Urothelium cell line (cell line): ENCODE data around the gene FPR2.
"Not testable (repeated sequence)": the region's sequence is repeated elsewhere in the genome, so short reads cannot be mapped to it uniquely, and the experiment has no call there.

ENCODE experiments used
- DNase-seq: peaks from one replicate; pipeline ENCODE4 v3.0.0; 2011; ENCODE audit warnings: low spot score, mixed read lengths
- FAIRE-seq: peaks from 2 replicates; lab custom pipeline; 2011; peaks lifted over from hg19 to GRCh38; lab: Jason Lieb, UNC

The FPR2 gene

DNA sequence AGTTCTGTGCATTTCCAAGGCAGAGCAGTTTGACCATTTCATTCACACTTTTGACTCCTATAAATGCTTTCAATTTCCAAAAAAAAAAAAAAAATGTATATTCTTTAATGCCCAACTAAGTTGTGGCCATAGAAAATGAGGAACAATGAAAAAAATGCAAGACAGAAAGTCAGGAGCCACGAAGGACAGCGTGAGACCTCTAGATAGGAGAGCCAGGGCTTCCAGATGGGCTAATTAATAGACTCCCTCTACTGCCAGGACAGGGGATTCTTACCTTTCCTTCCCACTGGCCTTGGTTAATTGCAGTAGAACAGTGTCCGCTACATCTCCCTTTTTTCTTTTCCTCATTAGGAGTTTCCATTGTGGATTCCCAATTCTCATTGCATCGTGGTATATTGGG lies 42.5 kb downstream of the FPR2 start:
- no peak for FAIRE-seq
- DNase-seq: no peak

GRCh38 chr19:51803967-51804366 lies 43.0 kb downstream of the FPR2 start:
- FAIRE-seq (no peak), DNase-seq (no peak)

- not testable (repeated sequence) for FAIRE-seq, DNase-seq
Observed at GRCh38 chr19:51804789-51805188, 43.8 kb downstream of the FPR2 start.

- FAIRE-seq, DNase-seq: not testable (repeated sequence)
Observed at GRCh38 chr19:51805396-51805795, 44.4 kb downstream of the FPR2 start.

- FAIRE-seq, DNase-seq: not testable (repeated sequence)
Observed at GRCh38 chr19:51806571-51806970, 45.6 kb downstream of the FPR2 start.

DNA sequence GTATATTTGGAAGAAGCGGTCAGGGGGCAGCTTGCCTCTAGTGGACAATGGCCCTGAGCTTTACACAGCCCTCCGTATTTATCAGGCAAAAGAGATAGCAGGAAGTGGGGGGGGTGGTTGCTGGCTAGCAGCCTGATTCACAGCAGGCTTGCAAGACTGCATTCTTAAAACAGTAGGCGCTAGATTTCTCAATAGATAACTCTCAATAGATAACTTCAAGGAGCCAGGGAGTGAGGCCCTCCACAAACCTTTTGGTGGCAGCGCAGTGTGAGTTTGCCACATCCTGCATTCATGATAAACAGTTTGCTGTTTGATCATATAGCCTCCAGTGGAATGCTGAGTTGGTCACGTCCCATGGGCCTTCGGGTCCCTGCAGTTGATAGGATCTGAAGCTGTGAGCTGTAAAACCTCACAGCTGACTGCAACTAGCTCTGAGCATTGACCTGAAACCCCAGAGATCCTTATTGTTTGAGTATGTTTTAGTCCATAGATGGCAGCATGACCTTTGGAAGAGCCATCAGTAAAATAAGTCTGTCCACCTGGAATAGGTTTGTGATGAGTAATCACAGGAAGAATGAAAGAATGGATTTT lies 46.2 kb downstream of the FPR2 start:
- DNase-seq (peak; percentile 14), FAIRE-seq (no peak)

GRCh38 chr19:51807925-51808324 lies 46.9 kb downstream of the FPR2 start:
- FAIRE-seq: no peak

DNA sequence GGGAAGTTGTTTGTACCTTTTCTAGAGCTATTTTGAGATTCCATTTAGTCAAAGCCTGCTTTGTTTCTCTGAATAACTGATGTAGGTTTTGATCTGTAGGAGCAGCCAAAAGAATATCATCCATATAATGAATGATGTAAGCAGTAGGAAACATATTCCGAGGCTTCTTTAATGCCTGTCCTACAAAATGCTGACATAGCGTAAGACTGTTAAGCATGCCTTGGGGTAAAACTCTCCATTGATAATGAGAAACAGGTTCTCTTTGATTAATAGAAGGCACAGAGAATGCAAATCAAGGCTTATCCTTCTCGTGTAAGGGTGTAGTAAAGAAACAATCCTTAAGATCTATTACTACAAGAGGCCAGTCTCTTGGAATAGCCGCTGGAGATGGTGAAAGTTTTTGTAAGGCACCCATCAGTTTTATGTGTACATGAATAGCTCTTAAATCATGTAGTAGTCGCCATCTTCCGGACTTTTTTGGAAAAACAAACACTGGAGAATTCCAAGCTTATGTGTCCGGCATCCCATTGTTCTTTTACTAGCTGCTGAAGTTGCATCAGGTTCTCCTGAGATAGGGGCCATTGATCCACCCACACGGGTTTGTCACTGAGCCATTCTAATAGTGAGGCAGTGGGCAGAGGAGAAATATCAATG lies 47.5 kb downstream of the FPR2 start:
- DNase-seq (peak; percentile 43), FAIRE-seq (no peak)

More at GRCh38 chr19:51807925-51808324, 46.9 kb downstream of the FPR2 start:
- DNase-seq: no peak

GRCh38 chr19:51809787-51810186 lies 48.8 kb downstream of the FPR2 start:
- FAIRE-seq: no peak

GRCh38 chr19:51810223-51810622 lies 49.2 kb downstream of the FPR2 start:
- FAIRE-seq: no peak
- peak; percentile 46 for DNase-seq

More at GRCh38 chr19:51809787-51810186, 48.8 kb downstream of the FPR2 start:
- no peak for DNase-seq

- no peak for FAIRE-seq
- DNase-seq: no peak
Observed at GRCh38 chr19:51811344-51811743, 50.4 kb downstream of the FPR2 start.

- no peak for DNase-seq
- no peak for FAIRE-seq
Observed at GRCh38 chr19:51815043-51815442, 54.1 kb downstream of the FPR2 start.

- DNase-seq (no peak), FAIRE-seq (no peak)
Observed at GRCh38 chr19:51816711-51817110, 55.7 kb downstream of the FPR2 start.

- no peak for DNase-seq
- no peak for FAIRE-seq
Observed at GRCh38 chr19:51820011-51820410, 59.0 kb downstream of the FPR2 start.
